HL-60 (cell line): ENCODE data around the gene TPP1.

Experiments used
- CTCF ChIP-seq: IDR thresholded peaks from one replicate; pipeline ENCODE4 v1.5.1; 2011; ENCODE audit warnings: low read length, control low read depth, inconsistent platforms; ENCODE audit not compliant: insufficient read depth
- POLR2AphosphoS5 ChIP-seq: IDR thresholded peaks from 2 replicates; pipeline ENCODE4 v1.6.1; 2012; ENCODE audit warnings: low read depth
- REST ChIP-seq: IDR thresholded peaks from 2 replicates; pipeline ENCODE4 v1.6.1; 2012; ENCODE audit warnings: low read depth; ENCODE audit not compliant: insufficient replicate concordance
- SPI1 ChIP-seq: IDR thresholded peaks from 2 replicates; pipeline ENCODE4 v1.6.1; 2012; ENCODE audit warnings: low read depth, mild to moderate bottlenecking, borderline replicate concordance

GRCh38 chr11:6614446-6614845, 4.8 kb downstream of the TPP1 start:
- TF ChIP-seq CTCF (no peak), POLR2AphosphoS5 (no peak), REST (no peak), SPI1 (no peak)
